LNCaP clone FGC (cell line): Measurements from ENCODE around the gene TOMM70.

Experiments used
- DNase-seq: peaks from one replicate; pipeline ENCODE4 v3.0.0-alpha.2; 2011; ENCODE audit warnings: low read depth
- H3K4me3 ChIP-seq: 2 replicates; pipeline ENCODE4 v1.5.1; 2011; ENCODE audit warnings: mild to moderate bottlenecking, low read depth, low read length, control low read depth
- CTCF ChIP-seq: IDR thresholded peaks from 2 replicates; pipeline ENCODE4 v1.5.1; 2012; ENCODE audit warnings: mild to moderate bottlenecking; ENCODE audit not compliant: control insufficient read depth, insufficient read depth; ENCODE audit errors: extremely low read depth

The TOMM70 gene

GRCh38 chr3:100335434-100335833 lies 65.5 kb downstream of the TOMM70 start:
- no peak for TF ChIP-seq CTCF

GRCh38 chr3:100334488-100335351 lies 66.2 kb downstream of the TOMM70 start, which contains the start of gene NIT2:
TSS of gene NIT2 (plus strand) at chr3:100334757. CDS start at chr3:100334792, 35 bp downstream.
- peak; percentile 12; the same call in 1 of the 2 replicates for TF ChIP-seq CTCF
- peak; percentile 58 for DNase-seq
- H3K4me3 ChIP-seq, result peak within 1 kb of the TSS; percentile 64

More at GRCh38 chr3:100335434-100335833, 65.5 kb downstream of the TOMM70 start:
- H3K4me3 ChIP-seq, result peak overlapping the region; percentile 64
- DNase-seq, result no peak

- peak overlapping the region; percentile 64 for H3K4me3 ChIP-seq
- no peak for DNase-seq
- no peak for TF ChIP-seq CTCF
These were observed 66.9 kb downstream of the TOMM70 start for GRCh38 chr3:100333970-100334487.

- DNase-seq, result no peak
- no peak overlapping the region for H3K4me3 ChIP-seq
- no peak for TF ChIP-seq CTCF
These were observed 67.8 kb downstream of the TOMM70 start for GRCh38 chr3:100333051-100333450.

GRCh38 chr3:100331660-100332059 lies 69.2 kb downstream of the TOMM70 start:
- H3K4me3 ChIP-seq, result no peak overlapping the region
- TF ChIP-seq CTCF, result no peak
- no peak for DNase-seq

GRCh38 chr3:100330651-100331050 lies 70.2 kb downstream of the TOMM70 start:
- no peak for DNase-seq
- no peak for TF ChIP-seq CTCF
- H3K4me3 ChIP-seq, result no peak overlapping the region
